Glomerular endothelial cell (primary cell): ENCODE data around the gene VAV3. TPM values are rescaled to one million over a fixed set of nuclear protein-coding genes. Genes with fewer than 3 reads are reported as not detected.

Experiments used
- DNase-seq: peaks from one replicate; pipeline ENCODE4 v3.0.0-alpha.2; 2011; ENCODE audit warnings: low read depth, low spot score; ENCODE audit errors: extremely low read depth
- total RNA-seq: library from RNA; depleted of rRNA; stranded (reverse); fragments of >200 nt; gene quantifications from 2 replicates; pipeline ENCODE4 v1.2.3, GENCODE V29; 2015

VAV3 gene
- total RNA-seq, 1 donor from 2014 or later: 10.1 TPM

DNA sequence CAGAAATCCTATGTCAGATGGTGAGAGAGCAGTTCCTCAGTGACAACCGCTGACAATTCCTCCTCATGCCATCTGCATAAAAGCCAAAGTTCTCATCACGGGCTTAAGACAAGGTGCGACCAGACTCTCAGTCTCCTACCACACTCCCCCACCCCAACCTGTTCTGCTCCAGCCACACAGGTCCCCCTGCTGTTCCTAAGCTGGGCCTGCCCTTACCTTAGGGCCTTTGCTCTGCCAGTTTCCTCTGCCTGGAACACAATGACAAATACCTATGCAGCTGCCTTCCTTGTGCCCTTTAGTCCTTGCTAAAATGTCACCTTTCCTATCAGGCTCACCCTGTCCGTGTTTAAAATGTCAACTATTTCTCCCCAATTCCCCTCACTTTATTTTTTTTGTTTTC, 441.9 kb downstream of the VAV3 start:
- DNase-seq: no peak

Other genes with a start within 250 kb of the VAV3 start
- gene SLC25A24, start 235.2 kb upstream of the VAV3 start, total RNA-seq: 50.7 and 53.0 TPM in 2 replicates